Epithelial cell of esophagus (primary cell): ENCODE results near the gene PLB1.

Experiments
- DNase-seq: peaks from one replicate; pipeline ENCODE4 v3.0.0; 2010; ENCODE audit warnings: low read depth
- H3K4me3 ChIP-seq: 2 replicates; pipeline ENCODE4 v1.5.1; 2011; ENCODE audit warnings: mild to moderate bottlenecking, low read length, control low read depth
- CTCF ChIP-seq: IDR thresholded peaks from 2 replicates; pipeline ENCODE4 v1.5.1; 2011; ENCODE audit warnings: low read depth, mild to moderate bottlenecking, low read length, control low read depth, inconsistent platforms; ENCODE audit not compliant: insufficient read depth; ENCODE audit errors: missing control alignments

Gene PLB1

GRCh38 chr2:28454016-28454930, 41.6 kb upstream of the PLB1 start:
- TF ChIP-seq CTCF: peak; percentile 45
- no peak overlapping the region for H3K4me3 ChIP-seq
- DNase-seq: peak; percentile 93

GRCh38 chr2:28457237-28457636, 38.6 kb upstream of the PLB1 start:
- no peak for TF ChIP-seq CTCF
- no peak overlapping the region for H3K4me3 ChIP-seq
- no peak for DNase-seq

- DNase-seq: no peak
- no peak for TF ChIP-seq CTCF
- H3K4me3 ChIP-seq: no peak overlapping the region
Measured at GRCh38 chr2:28461056-28461455, 34.8 kb upstream of the PLB1 start.

- no peak for TF ChIP-seq CTCF
- no peak for DNase-seq
- no peak overlapping the region for H3K4me3 ChIP-seq
Measured at GRCh38 chr2:28462122-28462521, 33.7 kb upstream of the PLB1 start.

GRCh38 chr2:28463211-28463816, 32.5 kb upstream of the PLB1 start:
- no peak for TF ChIP-seq CTCF
- DNase-seq: no peak
- H3K4me3 ChIP-seq: no peak overlapping the region

- H3K4me3 ChIP-seq: no peak overlapping the region
- no peak for DNase-seq
- no peak for TF ChIP-seq CTCF
Measured at GRCh38 chr2:28463893-28464292, 32.0 kb upstream of the PLB1 start.
